NCI-H187 (cell line): Measurements from ENCODE around the gene KCMF1.

ENCODE experiments used
- DNase-seq, 2 experiments: peaks; one replicate each; lab custom pipeline; 2025; lab: John Stamatoyannopoulos, UW

KCMF1 gene

DNA sequence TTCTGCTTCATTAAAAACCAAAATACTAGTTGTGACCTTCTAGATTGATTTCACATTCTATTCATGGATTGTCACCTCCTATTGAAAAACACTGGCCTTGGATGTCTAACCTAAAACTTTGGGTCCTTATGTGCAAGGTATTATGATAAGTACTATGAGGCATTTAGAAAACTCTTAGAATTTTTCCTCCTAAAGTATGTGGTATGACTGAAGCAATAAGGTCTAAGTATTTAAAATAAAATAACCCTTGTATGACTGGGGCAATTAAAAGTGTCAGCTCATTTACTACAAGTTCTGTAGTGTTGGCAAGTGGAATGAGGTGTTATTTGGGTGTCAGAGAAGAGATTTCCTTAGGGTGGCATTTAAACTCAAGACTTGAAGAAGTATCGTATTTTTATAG lies 15.1 kb downstream of the KCMF1 start:
- DNase-seq = no peak

- no peak for DNase-seq
These were observed 18.5 kb downstream of the KCMF1 start for GRCh38 chr2:84989422-84989821.

GRCh38 chr2:84989927-84990326 lies 19.0 kb downstream of the KCMF1 start:
- no peak for DNase-seq

GRCh38 chr2:84991404-84992160 lies 20.6 kb downstream of the KCMF1 start:
- DNase-seq = no peak

GRCh38 chr2:84995826-84996225 lies 24.9 kb downstream of the KCMF1 start:
- no peak for DNase-seq

DNA sequence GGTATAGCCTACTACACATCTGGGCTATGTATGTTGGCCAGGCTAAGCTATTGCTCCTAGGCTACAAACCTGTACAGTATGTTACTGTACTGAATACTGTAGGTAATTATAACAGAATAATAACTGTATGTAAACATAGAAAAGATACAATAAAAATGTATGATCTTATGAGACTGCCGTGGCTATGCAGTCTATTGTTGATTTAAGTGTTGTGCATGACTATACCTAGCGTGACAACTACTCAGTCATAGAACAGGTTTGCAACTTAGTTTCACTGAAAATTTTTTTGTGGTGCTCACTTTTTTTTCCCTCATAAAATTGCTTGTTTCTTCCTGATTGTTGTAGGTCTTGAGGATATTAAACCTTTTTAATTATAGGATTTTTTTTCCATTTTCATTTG lies 25.9 kb downstream of the KCMF1 start:
- no peak for DNase-seq

GRCh38 chr2:84999553-84999955 lies 28.6 kb downstream of the KCMF1 start:
- no peak for DNase-seq

GRCh38 chr2:85001595-85001994 lies 30.6 kb downstream of the KCMF1 start:
- DNase-seq = no peak

DNA sequence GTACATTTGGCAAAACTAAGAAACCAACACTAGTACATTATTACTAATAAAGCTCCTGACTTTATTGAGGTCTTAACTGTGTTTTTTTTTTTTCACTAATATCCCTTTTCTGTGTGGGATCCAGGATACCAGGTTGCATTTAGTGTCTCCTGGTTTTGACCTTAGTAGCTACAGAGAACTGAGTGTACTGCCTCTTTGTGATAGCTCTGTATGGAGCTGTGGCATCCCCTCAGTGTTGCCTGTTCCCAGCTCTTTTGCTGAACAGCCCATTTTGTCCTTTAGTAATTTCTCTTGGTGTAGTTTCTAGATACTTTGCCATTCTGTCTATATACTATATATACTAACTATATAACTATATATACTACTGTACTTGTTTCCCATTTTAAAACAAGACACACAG lies 31.6 kb downstream of the KCMF1 start:
- no peak for DNase-seq

- DNase-seq = no peak
These were observed 37.3 kb downstream of the KCMF1 start for GRCh38 chr2:85008252-85008651.

GRCh38 chr2:85009019-85009618 lies 38.2 kb downstream of the KCMF1 start:
- DNase-seq = no peak

- DNase-seq = no peak
These were observed 39.4 kb downstream of the KCMF1 start for GRCh38 chr2:85010404-85010803.

GRCh38 chr2:85011098-85011497 lies 40.1 kb downstream of the KCMF1 start:
- no peak for DNase-seq

- DNase-seq = no peak
These were observed 40.8 kb downstream of the KCMF1 start for GRCh38 chr2:85011747-85012146.

DNA sequence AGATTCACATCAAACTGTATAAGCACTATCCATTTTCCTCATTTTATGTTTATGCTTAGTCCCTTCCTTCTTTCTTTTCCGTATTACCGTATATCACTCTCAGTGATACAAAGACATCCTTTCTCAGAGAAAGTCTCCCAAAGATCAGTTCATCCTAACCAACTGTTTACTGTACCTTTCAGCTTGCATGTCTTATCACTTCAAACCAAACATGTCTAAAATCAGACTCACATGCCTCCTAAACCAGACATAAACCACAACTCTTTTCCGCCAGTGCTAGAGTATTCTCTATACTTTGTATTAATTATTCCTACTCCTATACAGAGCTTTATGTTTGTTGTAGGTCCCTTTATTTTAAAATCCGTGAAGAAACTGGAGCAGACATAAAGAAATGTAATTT lies 41.5 kb downstream of the KCMF1 start:
- no peak for DNase-seq

DNA sequence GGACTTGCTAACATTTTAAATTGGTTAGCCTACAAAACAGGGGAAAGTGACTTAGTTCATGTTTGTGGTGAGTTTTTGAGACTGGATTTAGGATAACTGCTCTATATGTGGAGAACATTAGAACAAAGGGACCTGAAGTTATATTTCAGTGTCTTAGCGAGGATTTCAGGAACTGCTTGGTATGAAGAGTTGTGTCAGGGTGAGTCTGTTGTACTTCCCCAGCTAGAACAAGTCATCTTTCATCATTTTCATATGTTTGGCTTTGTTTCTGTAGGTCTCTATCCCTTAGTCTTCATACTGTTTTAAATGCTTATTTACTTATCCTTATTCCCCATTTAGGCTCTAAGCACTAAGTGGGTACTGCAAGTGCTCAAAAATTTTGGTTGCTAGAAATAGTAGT lies 41.9 kb downstream of the KCMF1 start:
- DNase-seq = no peak

GRCh38 chr2:85015653-85016360 lies 44.8 kb downstream of the KCMF1 start:
- no peak for DNase-seq

- DNase-seq = no peak
These were observed 45.5 kb downstream of the KCMF1 start for GRCh38 chr2:85016446-85016845.

DNA sequence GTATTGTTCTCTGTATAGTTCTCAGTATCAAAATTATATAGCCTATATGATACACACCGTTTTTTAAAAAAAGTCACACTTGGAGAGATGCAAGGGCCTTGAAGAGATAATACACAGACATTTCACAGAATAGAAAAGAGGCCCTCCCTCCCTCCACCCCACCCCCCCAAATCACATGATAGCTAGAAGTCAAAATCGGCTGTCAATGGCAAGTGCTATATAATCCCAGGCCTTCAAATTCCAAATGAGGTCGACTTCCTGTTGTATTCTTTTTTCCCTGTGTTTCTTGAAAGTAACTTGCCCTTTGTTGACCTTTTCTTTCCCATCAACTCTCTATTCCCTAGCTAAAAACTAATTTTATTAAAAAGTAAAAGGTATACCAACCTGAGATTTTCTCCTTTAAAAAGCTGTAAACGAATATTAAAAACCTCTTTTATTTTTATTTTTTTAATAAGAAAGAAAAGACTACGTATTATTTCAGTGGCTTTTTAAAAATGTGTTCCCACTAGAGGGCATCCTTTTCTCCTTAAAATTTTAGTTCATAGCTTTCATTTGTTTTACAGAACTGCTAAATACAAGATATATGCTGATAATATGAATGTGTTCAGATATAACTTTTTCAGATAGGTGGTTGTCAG lies 46.6 kb downstream of the KCMF1 start:
- no peak for DNase-seq

- no peak for DNase-seq
These were observed 47.1 kb downstream of the KCMF1 start for GRCh38 chr2:85018049-85018447.

DNA sequence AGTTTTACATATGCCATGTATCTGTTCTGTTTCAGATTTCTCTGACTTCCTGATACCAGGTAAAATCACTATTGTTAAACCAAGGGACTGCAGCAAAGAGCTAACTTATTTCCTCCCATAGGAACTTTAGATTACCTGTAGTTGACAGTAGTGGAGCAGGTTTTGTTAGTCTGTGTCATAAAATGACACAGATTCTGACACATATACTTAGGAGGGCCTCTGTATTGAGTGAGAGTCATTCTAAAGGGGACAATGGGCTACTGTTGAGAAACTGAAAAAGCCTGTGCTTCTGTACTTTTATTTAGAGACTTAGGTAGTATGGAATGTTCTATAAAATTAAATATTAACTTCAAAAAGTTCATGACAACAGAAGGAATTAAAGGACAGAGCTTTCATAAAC lies 48.2 kb downstream of the KCMF1 start:
- DNase-seq = no peak

GRCh38 chr2:85022232-85022631 lies 51.3 kb downstream of the KCMF1 start:
- no peak for DNase-seq
